AG08396 (cell line): ENCODE results near the gene ROR1.

Experiments
- DNase-seq: peaks from one replicate; pipeline ENCODE4 v3.0.0; 2012; ENCODE audit warnings: low spot score, mixed read lengths

The ROR1 gene

GRCh38 chr1:64029037-64029436, 255.2 kb downstream of the ROR1 start:
- DNase-seq, result no peak

GRCh38 chr1:64030411-64030810, 256.6 kb downstream of the ROR1 start:
- DNase-seq, result no peak

GRCh38 chr1:64031236-64031635, 257.4 kb downstream of the ROR1 start:
- no peak for DNase-seq

GRCh38 chr1:64033667-64034220, 259.9 kb downstream of the ROR1 start:
- DNase-seq, result peak; percentile 31

- no peak for DNase-seq
These were observed 262.7 kb downstream of the ROR1 start for GRCh38 chr1:64036549-64036948.

- DNase-seq, result no peak
These were observed 264.3 kb downstream of the ROR1 start for GRCh38 chr1:64038119-64038518.

GRCh38 chr1:64038965-64039364, 265.1 kb downstream of the ROR1 start:
- DNase-seq, result no peak

- DNase-seq, result peak; percentile 79
These were observed 265.6 kb downstream of the ROR1 start for GRCh38 chr1:64039390-64039926.

- no peak for DNase-seq
These were observed 267.7 kb downstream of the ROR1 start for GRCh38 chr1:64041371-64042131.

- peak; percentile 63 for DNase-seq
These were observed 268.7 kb downstream of the ROR1 start for GRCh38 chr1:64042331-64043100.

- DNase-seq, result no peak
These were observed 269.5 kb downstream of the ROR1 start for GRCh38 chr1:64043288-64043687.

- peak; percentile 43 for DNase-seq
These were observed 270.2 kb downstream of the ROR1 start for GRCh38 chr1:64043976-64044375.

- DNase-seq, result no peak
These were observed 272.4 kb downstream of the ROR1 start for GRCh38 chr1:64046243-64046642.

- no peak for DNase-seq
These were observed 273.1 kb downstream of the ROR1 start for GRCh38 chr1:64046891-64047290.

GRCh38 chr1:64047549-64047996, 273.8 kb downstream of the ROR1 start:
- DNase-seq, result no peak

GRCh38 chr1:64049900-64050540, 276.2 kb downstream of the ROR1 start:
- no peak for DNase-seq

- no peak for DNase-seq
These were observed 276.8 kb downstream of the ROR1 start for GRCh38 chr1:64050601-64051000.

- DNase-seq, result no peak
These were observed 278.0 kb downstream of the ROR1 start for GRCh38 chr1:64051796-64052195.

GRCh38 chr1:64052777-64053176, 279.0 kb downstream of the ROR1 start:
- DNase-seq, result no peak

- no peak for DNase-seq
These were observed 281.5 kb downstream of the ROR1 start for GRCh38 chr1:64055310-64055709.

- no peak for DNase-seq
These were observed 285.7 kb downstream of the ROR1 start for GRCh38 chr1:64059556-64059955.

GRCh38 chr1:64060611-64061302, 286.9 kb downstream of the ROR1 start:
- no peak for DNase-seq
